CD14-positive monocyte (primary cell): ENCODE measurements around the gene FCRL4. TPM values are rescaled to one million over a fixed set of nuclear protein-coding genes. Genes with fewer than 3 reads are reported as not detected.
A peak's percentile ranks its signal among the peaks of the same experiment; 100 is the strongest.
"Not testable (repeated sequence)": the region's sequence is repeated elsewhere in the genome, so short reads cannot be mapped to it uniquely, and the experiment has no call there.

Experiments used
- DNase-seq, 3 donors: peaks; one replicate each; pipeline ENCODE4 v3.0.0-alpha.2; 2011 to 2022
- H2AFZ ChIP-seq: 2 replicates; pipeline ENCODE4 v1.6.0; 2012; ENCODE audit warnings: mild to moderate bottlenecking, low read depth, low read length, inconsistent platforms; ENCODE audit not compliant: insufficient read depth, poor library complexity, severe bottlenecking
- H3K27ac ChIP-seq, 2 donors: 1 replicate in 1 of 2; 2 replicates in 1 of 2; pipeline ENCODE4 v1.5.1; 2012 to 2013; ENCODE audit warnings: low read length in 2 of 2, control low read depth in 1 of 2, inconsistent platforms in 1 of 2, low read depth in 1 of 2, mild to moderate bottlenecking in 1 of 2
- H3K27me3 ChIP-seq, 2 donors: one replicate each; pipeline versions ENCODE4 v1.6.0 to v1.6.1; 2011 to 2013; ENCODE audit warnings: low read length in 2 of 2; ENCODE audit not compliant: control insufficient read depth in 2 of 2, insufficient read depth in 2 of 2
- H3K36me3 ChIP-seq, 2 donors: replicated peaks in 1 of 2; 1 replicate in 1 of 2; 2 replicates in 1 of 2; pipeline versions ENCODE4 v1.5.1 to v1.6.1; 2012 to 2013; ENCODE audit warnings: low read length in 2 of 2, control low read depth in 1 of 2, inconsistent platforms in 1 of 2, mild to moderate bottlenecking in 1 of 2; ENCODE audit not compliant: insufficient read depth in 2 of 2, control insufficient read depth in 1 of 2
- H3K4me1 ChIP-seq, 2 donors: 1 replicate in 1 of 2; 2 replicates in 1 of 2; pipeline versions ENCODE4 v1.5.1 to v1.6.1; 2012 to 2013; ENCODE audit warnings: low read length in 2 of 2, control low read depth in 1 of 2, inconsistent platforms in 1 of 2, mild to moderate bottlenecking in 1 of 2, moderate library complexity in 1 of 2; ENCODE audit not compliant: insufficient read depth in 2 of 2, control insufficient read depth in 1 of 2
- H3K4me2 ChIP-seq: replicated peaks from 2 replicates; pipeline ENCODE3; 2012; ENCODE audit warnings: low read length, moderate library complexity, mild to moderate bottlenecking; ENCODE audit not compliant: poor library complexity, severe bottlenecking; ENCODE audit errors: extremely low read depth
- H3K4me3 ChIP-seq, 3 experiments: fragments of 200-600 bp in 1 of 3; sonication (generic) in 1 of 3; replicated peaks in 1 of 3; 1 replicate in 2 of 3; 2 replicates in 1 of 3; pipeline ENCODE4 v1.5.1; 2011 to 2013; ENCODE audit warnings: low read length in 3 of 3, mild to moderate bottlenecking in 3 of 3, control low read depth in 2 of 3, low read depth in 2 of 3, inconsistent platforms in 1 of 3, moderate library complexity in 1 of 3
- H3K79me2 ChIP-seq: 2 replicates; pipeline ENCODE4 v1.6.0; 2012; ENCODE audit warnings: mild to moderate bottlenecking, control low read depth, inconsistent platforms, low read length, moderate library complexity; ENCODE audit not compliant: insufficient read depth
- H3K9ac ChIP-seq: 2 replicates; pipeline ENCODE4 v1.6.0; 2017; ENCODE audit warnings: low read length, mild to moderate bottlenecking; ENCODE audit not compliant: insufficient read depth, poor library complexity, severe bottlenecking
- H3K9me3 ChIP-seq, 2 donors: replicated peaks in 1 of 2; 1 replicate in 1 of 2; 2 replicates in 1 of 2; pipeline versions ENCODE4 v1.5.1 to v1.6.1; 2012 to 2013; ENCODE audit warnings: low read length in 2 of 2, control low read depth in 1 of 2; ENCODE audit not compliant: control insufficient read depth in 1 of 2, insufficient read depth in 1 of 2
- H4K20me1 ChIP-seq: 2 replicates; pipeline ENCODE4 v1.6.0; 2012; ENCODE audit warnings: mild to moderate bottlenecking, low read length, control low read depth, moderate library complexity; ENCODE audit not compliant: insufficient read depth
- H3K27ac Mint-ChIP-seq, 7 donors: one replicate each; pipeline ENCODE4 v1.8.0; 2020; ENCODE audit warnings: mild to moderate bottlenecking in 7 of 7, mixed read lengths in 7 of 7, moderate library complexity in 6 of 7, inconsistent platforms in 2 of 7
- H3K27me3 Mint-ChIP-seq, 3 donors: one replicate each; pipeline ENCODE4 v1.8.0; 2021 to 2022; ENCODE audit warnings: low read depth in 3 of 3, mild to moderate bottlenecking in 3 of 3, mixed read lengths in 3 of 3, moderate library complexity in 3 of 3, inconsistent platforms in 1 of 3
- H3K36me3 Mint-ChIP-seq, 2 donors: one replicate each; pipeline ENCODE4 v1.8.0; 2020; ENCODE audit warnings: mixed read lengths in 2 of 2, inconsistent platforms in 1 of 2, mild to moderate bottlenecking in 1 of 2
- H3K4me1 Mint-ChIP-seq: one replicate; pipeline ENCODE4 v1.8.0; 2020; ENCODE audit warnings: mild to moderate bottlenecking, mixed read lengths
- H3K4me3 Mint-ChIP-seq, 2 donors: one replicate each; pipeline ENCODE4 v1.8.0; 2020; ENCODE audit warnings: mild to moderate bottlenecking in 2 of 2, mixed read lengths in 2 of 2, moderate library complexity in 1 of 2
- H3K9me3 Mint-ChIP-seq, 7 donors: one replicate each; pipeline ENCODE4 v1.8.0; 2020 to 2022; ENCODE audit warnings: mixed read lengths in 7 of 7, mild to moderate bottlenecking in 6 of 7, moderate library complexity in 6 of 7, inconsistent platforms in 2 of 7
- WGBS: methylation state at CpG from one replicate; pipeline ENCODE4 v1.1.5; 2013; ENCODE audit warnings: missing lambda C conversion rate; ENCODE audit not compliant: insufficient coverage; 5-methylcytosine and 5-hydroxymethylcytosine counted together
- intact Hi-C, 2 donors: fragments of 100-400 bp; cut with micrococcal nuclease; formaldehyde crosslinking; loops; one replicate each; pipeline versions ENCODE4 v1.15.0 to v1.15.1; 2023
- polyA plus RNA-seq, 3 donors: library from polyadenylated mRNA; depleted of rRNA in 1 of 3; unstranded in 2 of 3; stranded (reverse) in 1 of 3; fragments of 300-500 nt in 2 of 3; fragments of >200 nt in 1 of 3; fragmentation: Illumina TruSeq in 2 of 3; gene quantifications; 1 replicate in 2 of 3; 2 replicates in 1 of 3; pipeline ENCODE4 v1.2.3, GENCODE V29; 2012 to 2021
- TF ChIP-seq, protein P1 (sequence below): fragments of 200-600 bp; IDR thresholded peaks from one replicate; pipeline ENCODE4 v1.8.0; 2022; ENCODE audit warnings: antibody characterized with exemption, mild to moderate bottlenecking

FCRL4 gene
- polyA plus RNA-seq, 3 donors, result not detected

GRCh38 chr1:157551694-157552693 lies 45.9 kb downstream of the FCRL4 start, which contains the start of gene FCRL5:
Gene FCRL5 (minus strand): TSS chr1:157552515. CDS start chr1:157552362, 153 bp downstream.
- Mint-ChIP-seq H3K36me3 (no peaks in the 10 kb centered on the region), H3K9me3 (peaks cover 0 to 3% (median 0%) of the 10 kb centered on the region in 7 donors), H3K4me3 (peak within 1 kb of the TSS in 1 of 2 donors; percentile 13), H3K4me1 (peaks cover 12% of the 10 kb centered on the region), H3K27ac (no peak within 1 kb of the TSS), H3K27me3 (peaks cover 5 to 20% (median 9%) of the 10 kb centered on the region in 3 donors)
- WGBS, result 96% methylated on average over 4 of the region's 10 CpGs
- Histone ChIP-seq H4K20me1 (no peaks in the 10 kb centered on the region), H3K4me2 (no peak within 1 kb of the TSS), H3K27me3 (peaks cover 0 to 7% of the 10 kb centered on the region in 2 donors), H2AFZ (no peak within 1 kb of the TSS), H3K4me3 (no peak within 1 kb of the TSS), H3K9me3 (no peaks in the 10 kb centered on the region), H3K9ac (no peak within 1 kb of the TSS), H3K36me3 (no peaks in the 10 kb centered on the region), H3K27ac (no peak within 1 kb of the TSS), H3K4me1 (peaks cover 4 to 6% of the 10 kb centered on the region in 2 donors), H3K79me2 (no peaks in the 10 kb centered on the region)
- no peak for DNase-seq
- intact Hi-C loops, result no loop called here
- TF ChIP-seq, protein P1, sequence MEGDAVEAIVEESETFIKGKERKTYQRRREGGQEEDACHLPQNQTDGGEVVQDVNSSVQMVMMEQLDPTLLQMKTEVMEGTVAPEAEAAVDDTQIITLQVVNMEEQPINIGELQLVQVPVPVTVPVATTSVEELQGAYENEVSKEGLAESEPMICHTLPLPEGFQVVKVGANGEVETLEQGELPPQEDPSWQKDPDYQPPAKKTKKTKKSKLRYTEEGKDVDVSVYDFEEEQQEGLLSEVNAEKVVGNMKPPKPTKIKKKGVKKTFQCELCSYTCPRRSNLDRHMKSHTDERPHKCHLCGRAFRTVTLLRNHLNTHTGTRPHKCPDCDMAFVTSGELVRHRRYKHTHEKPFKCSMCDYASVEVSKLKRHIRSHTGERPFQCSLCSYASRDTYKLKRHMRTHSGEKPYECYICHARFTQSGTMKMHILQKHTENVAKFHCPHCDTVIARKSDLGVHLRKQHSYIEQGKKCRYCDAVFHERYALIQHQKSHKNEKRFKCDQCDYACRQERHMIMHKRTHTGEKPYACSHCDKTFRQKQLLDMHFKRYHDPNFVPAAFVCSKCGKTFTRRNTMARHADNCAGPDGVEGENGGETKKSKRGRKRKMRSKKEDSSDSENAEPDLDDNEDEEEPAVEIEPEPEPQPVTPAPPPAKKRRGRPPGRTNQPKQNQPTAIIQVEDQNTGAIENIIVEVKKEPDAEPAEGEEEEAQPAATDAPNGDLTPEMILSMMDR, result no peak

- H3K36me3 Mint-ChIP-seq, H3K9ac ChIP-seq, H3K9me3 Mint-ChIP-seq, H3K36me3 ChIP-seq, H3K4me2 ChIP-seq, H2AFZ ChIP-seq, H3K4me3 ChIP-seq, H3K79me2 ChIP-seq, H3K4me3 Mint-ChIP-seq, intact Hi-C loops, H3K27me3 ChIP-seq, H3K27ac ChIP-seq, H4K20me1 ChIP-seq, H3K27ac Mint-ChIP-seq, DNase-seq, H3K9me3 ChIP-seq, H3K4me1 ChIP-seq, H3K4me1 Mint-ChIP-seq: not testable (repeated sequence)
- H3K27me3 Mint-ChIP-seq, result peaks cover 5 to 24% (median 18%) of the 10 kb centered on the region in 3 donors
- no CpG with 5 or more reads among the region's 1 CpG for WGBS
These were observed 49.8 kb downstream of the FCRL4 start for GRCh38 chr1:157548081-157548480.
